HepG2 (cell line): ENCODE data around the gene EML2. TPM values are rescaled to one million over a fixed set of nuclear protein-coding genes. Genes with fewer than 3 reads are reported as not detected.

Experiments used
- ARID5B ChIP-seq: IDR thresholded peaks from 2 replicates; pipeline ENCODE4 v1.4.0; 2020; ENCODE audit warnings: mild to moderate bottlenecking, missing genetic modification reagents
- E2F5 ChIP-seq: sonication (generic); formaldehyde crosslinking; conservative IDR thresholded peaks from 2 replicates; pipeline ENCODE4 v1.4.0; 2020; ENCODE audit warnings: missing genetic modification reagents
- IRX3 ChIP-seq: sonication (generic); formaldehyde crosslinking; IDR thresholded peaks from 2 replicates; pipeline ENCODE4 v1.8.1; 2023; ENCODE audit warnings: mild to moderate bottlenecking, low read depth, missing genetic modification reagents, borderline replicate concordance
- MED8 ChIP-seq: sonication (generic); formaldehyde crosslinking; IDR thresholded peaks from 2 replicates; pipeline ENCODE4 v1.8.1; 2023; ENCODE audit warnings: mild to moderate bottlenecking, missing genetic modification reagents; ENCODE audit not compliant: insufficient replicate concordance
- SKIL ChIP-seq: sonication (generic); formaldehyde crosslinking; IDR thresholded peaks from 2 replicates; pipeline ENCODE4 v1.8.0; 2022; ENCODE audit warnings: missing genetic modification reagents, mild to moderate bottlenecking, moderate library complexity, borderline replicate concordance
- ZBTB14 ChIP-seq: sonication (generic); formaldehyde crosslinking; IDR thresholded peaks from 2 replicates; pipeline ENCODE4 v1.4.0; 2020; ENCODE audit warnings: missing genetic modification reagents
- ZBTB33 ChIP-seq: sonication (generic); formaldehyde crosslinking; IDR thresholded peaks from 2 replicates; pipeline ENCODE4 v1.4.0; 2020; ENCODE audit warnings: missing genetic modification reagents
- ZBTB46 ChIP-seq: sonication (generic); formaldehyde crosslinking; IDR thresholded peaks from 2 replicates; pipeline ENCODE4 v1.4.0; 2020; ENCODE audit warnings: mild to moderate bottlenecking, missing genetic modification reagents, borderline replicate concordance
- ZNF589 ChIP-seq: sonication (generic); formaldehyde crosslinking; conservative IDR thresholded peaks from 2 replicates; pipeline ENCODE4 v1.8.0; 2022; ENCODE audit warnings: mild to moderate bottlenecking, moderate library complexity, missing genetic modification reagents
- polyA plus RNA-seq, 8 experiments: library from polyadenylated mRNA; depleted of rRNA in 3 of 8; stranded (reverse) in 7 of 8; unstranded in 1 of 8; fragments of >200 nt; fragmentation: Illumina TruSeq in 4 of 8; extraction: Trizol in 4 of 8; gene quantifications; 2 replicates each; pipeline versions ENCODE4 v1.2.1 to v1.2.3, GENCODE V29; 2011 to 2016; ENCODE audit warnings: low read depth in 4 of 8, missing spikeins in 1 of 8, mixed read lengths in 1 of 8; ENCODE audit not compliant: insufficient read depth in 1 of 8
- total RNA-seq, 5 experiments: library from RNA; depleted of rRNA; stranded (reverse); fragments of >200 nt; fragmentation: Illumina TruSeq; extraction: Trizol; gene quantifications; 2 replicates each; pipeline ENCODE4 v1.2.3, GENCODE V29; 2016; ENCODE audit warnings: low read depth in 1 of 5

EML2 gene
- total and polyA plus RNA-seq, 2 of the 13 experiments (the other 11 are each of a cell fraction or from before 2014, with no cell fraction given) = 7.3 to 12.9 TPM

GRCh38 chr19:45681391-45682015 lies 42.3 kb upstream of the EML2 start (continued):
- TF ChIP-seq ZBTB33 (peak; percentile 15; the same call in 1 of the 2 replicates), MED8 (peak; percentile 29), ZNF589 (CRISPR knock-in tag) (0 out of 2 replicates have a peak, but pooled peaks have one; percentile 22), ZBTB46 (no peak), E2F5 (CRISPR knock-in tag) (no peak), IRX3 (CRISPR knock-in tag) (no peak), ZBTB14 (no peak), ARID5B (CRISPR knock-in tag) (peak; percentile 66), SKIL (CRISPR knock-in tag) (no peak)
